HG03060 (cell line): ENCODE results near the gene DNAJC30.

ENCODE experiments used
- ATAC-seq: cut with Tn5 transposase; IDR thresholded peaks from one replicate; pipeline ENCODE4 v1.9.1; 2021; ENCODE audit warnings: low read depth, moderate number of reproducible peaks; ENCODE audit not compliant: unreplicated experiment

The DNAJC30 gene

DNA sequence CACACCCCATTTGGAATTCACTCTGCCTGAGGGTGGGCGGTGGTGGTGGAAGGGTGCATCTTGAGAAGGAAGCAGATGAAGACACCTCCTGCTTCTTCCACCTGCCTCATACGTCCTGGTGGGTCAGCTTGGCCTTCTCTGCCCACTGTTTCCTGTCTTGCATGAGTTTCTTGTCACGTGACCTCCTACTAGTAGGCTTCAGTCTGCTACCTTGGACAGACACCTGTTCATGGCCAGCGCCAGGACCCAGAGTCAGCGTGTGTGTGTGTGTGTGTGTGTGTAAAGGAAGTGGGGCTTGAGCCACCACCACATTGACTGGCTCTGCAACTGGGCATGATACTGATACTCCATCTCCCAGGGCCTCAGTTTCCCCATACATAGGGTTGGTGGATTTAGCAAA is 32.7 kb downstream of the DNAJC30 start:
- no peak for ATAC-seq

DNA sequence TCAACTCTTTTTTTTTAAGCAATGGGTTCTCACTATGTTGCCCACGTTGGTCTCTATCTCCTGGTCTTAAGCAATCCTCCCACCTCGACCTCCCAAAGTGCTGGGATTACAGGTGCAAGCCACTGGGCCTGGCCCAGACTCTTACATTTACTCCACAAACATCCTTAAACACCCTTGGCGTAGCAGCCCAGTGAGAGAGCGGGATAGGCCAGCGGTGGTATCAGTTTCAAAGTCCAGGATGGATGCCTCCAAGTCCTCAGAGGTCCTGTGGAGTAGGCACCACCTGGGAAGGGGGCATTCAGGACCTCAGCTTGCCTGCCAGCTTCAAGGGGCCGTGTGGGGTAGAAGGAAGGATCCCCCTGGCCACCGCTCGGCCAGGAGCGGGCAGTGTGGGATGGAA is 33.7 kb downstream of the DNAJC30 start:
- ATAC-seq = no peak

DNA sequence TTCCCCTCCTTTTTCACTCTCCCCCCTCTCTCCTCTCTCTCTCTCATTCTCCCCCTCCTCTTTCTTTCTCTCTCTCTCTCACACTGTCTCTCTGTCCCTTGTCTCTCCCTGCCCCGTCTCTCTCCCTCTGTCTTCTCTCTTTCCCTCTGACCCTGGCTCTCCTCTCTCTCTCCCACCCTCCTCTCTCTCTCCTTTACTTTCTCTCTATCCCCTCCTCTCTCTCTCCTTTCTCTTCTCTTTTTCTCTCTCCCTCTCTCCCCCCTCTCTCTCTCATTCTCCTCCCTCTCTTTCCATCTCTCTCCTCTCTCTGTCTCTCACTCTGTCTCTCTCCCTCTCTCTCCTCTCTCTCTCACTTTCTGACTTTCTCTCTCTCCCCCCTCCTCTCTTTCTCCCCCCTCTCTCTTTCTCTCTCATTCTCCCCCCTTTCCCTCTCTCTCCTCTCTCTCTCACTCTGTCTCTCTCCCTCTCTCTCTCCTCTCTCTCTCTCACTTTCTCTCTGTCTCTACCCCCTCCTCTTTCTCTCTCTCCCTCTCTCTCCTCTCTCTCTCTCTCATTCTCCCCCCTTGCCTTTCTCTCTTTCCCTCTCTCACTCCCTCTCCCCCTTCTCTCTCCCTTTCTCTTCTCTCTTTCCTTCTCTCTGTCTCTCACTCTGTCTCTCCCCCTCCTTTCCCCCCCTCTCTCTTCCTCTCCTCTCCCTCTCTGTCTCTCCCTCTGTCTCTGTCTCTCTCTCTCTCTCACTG is 34.5 kb downstream of the DNAJC30 start:
- ATAC-seq = no peak

DNA sequence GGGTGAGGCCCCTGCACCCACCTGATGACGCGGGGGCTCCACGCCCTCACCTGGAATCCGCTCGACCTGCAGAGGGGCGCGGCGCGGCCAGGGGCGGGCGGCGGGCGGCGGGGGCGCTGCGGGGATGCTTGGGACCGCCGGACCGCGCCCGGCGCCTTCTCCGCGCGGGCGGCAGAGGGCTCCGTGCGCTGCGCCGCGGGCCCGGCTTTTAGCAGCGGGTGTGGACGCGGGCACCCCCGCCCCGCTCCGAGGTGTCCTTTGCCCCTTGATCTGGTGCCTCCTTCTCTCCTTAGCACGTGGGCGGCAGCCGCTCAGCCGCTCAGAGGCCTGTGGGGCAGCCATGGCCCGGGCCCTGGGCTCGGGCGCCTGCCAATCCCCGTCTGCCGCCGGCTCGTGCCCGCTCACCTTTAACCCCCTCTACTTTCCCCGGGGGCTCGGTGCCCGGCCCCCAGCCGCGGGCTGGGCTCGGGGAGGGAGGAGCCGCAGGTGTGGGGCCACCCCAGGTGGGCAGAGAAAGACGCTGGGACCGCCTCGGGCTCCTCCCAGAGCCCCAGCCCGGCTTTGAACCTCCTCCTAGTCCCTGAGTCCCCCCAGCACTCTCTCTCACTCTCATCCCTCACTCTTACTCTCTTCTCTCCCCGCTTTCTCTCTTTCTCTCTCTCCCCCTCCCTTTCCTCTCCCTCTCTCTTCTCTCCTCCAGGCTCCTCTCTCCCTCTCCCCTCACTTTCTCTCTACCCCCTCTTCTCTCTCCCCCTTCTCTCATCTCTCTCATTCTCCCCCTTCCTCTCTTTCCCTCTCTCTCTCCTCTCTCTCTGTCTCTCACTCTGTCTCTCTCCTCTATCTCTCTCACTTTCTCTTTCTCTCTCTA is 35.3 kb downstream of the DNAJC30 start:
- no peak for ATAC-seq

DNA sequence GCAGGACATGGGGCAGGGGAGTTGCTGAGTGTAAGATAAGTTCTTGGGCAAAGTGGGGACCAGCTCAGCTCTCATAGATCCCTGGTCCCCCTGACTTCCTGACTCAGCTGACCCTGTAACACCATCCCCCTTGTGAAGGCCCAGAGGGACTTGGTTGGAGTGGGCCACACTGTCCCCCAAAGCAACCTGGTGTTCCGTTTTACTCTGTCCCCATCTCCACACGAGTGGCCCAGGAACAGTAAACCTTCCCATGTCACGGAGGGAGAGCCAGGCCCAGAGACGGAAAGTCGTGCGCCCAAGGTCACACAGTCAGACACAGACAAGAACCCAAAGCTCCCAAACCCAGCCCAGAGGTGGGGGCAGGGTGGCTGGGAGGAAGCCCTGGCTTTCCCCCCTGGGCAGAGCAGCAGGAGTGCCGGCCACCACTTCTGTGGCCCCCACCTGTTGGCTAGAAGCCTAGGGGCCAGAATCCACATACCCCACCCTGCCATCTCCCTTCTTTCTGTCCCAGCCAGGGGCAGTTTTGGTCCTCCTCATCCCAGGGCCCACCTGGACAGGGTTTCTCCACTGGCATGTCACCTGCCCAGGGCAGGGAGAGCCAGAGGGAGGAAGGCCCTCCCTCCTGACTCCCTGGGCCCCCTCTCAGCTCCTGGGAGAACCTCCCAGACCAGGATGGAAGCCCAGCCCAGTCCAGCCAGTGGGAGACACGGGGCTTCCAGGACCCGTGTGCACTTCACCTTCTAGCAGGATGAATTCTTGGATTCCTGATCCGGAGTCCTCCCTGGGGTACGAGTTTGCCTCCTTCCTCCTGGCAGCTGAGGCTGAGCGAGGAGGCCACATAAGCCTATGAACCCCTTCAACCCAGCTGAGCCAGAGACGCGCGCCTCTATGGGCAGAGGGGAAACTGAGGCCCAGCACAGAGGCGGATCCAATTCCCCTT is 36.2 kb downstream of the DNAJC30 start:
- no peak for ATAC-seq

DNA sequence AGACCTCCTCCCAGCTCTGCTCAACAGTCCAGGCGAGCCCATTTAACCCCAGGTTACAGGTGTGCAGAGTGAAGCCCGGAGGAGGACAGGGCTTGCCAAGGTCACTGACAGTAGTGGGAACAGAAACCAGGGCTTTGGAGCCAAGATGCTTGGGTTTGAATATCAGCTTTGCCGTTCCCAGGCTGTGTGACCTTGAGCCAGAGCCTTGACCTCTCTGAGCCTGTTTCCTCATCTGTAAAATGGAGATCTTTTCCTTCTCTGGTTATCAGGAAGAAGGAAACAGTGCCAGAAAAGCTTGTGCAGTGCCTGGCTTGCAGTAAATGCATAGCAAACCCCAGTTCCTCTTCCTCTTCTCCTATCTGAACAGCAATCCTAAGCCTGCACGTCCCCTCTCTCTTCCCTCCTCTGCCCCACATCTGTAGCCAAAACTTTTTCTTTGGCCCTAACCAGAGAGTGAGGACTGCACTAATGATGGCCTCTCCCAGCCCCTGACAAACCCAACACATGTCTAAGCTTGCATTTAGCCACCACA is 37.5 kb downstream of the DNAJC30 start:
- ATAC-seq = no peak

DNA sequence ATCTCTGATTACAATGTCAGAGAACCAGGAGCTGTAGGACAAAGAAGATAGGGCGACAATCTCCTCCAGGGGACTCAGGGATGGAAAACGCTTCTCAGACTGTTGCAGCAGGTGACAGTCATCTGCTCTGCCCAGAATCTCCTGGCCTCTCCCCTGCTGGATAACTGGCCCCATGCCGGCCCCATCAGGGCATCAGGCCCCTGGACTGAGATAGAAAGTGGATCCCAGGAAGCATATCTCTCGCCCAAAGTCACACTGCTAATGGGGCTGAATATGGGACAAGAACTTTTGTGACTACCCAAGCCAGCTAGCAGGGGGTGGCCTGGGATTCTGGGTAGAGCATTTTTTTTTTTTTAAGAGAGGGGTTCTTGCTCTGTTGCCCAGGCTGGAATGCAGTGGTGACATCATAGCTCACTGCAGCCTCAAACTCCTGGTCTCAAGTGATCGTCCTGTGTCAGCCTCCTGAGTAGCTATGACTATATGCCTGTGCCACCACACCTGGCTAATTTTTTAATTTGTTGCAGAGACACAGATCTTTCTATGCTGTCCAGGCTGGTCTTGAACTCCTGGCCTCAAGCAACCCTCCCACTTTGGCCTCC is 38.5 kb downstream of the DNAJC30 start:
- ATAC-seq = no peak

DNA sequence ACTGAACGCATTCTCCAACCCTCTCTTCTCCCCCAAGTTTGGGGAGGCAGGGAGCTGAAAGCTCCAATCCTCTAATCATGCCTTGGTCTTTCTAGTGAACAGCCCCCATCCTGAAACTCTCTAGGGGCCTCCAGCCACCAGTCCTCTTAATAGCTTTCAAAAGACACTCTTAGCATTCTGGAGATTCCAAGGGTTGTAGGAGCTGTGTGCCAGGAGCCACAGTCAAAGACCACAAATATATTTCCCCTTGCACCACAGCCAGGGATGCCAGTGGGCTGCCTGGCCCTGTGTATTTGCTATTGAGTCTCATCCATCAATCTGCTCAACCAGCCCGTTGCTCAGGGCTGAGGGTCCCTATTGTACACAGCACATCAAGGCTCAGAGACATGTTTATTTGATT is 40.4 kb downstream of the DNAJC30 start:
- no peak for ATAC-seq

DNA sequence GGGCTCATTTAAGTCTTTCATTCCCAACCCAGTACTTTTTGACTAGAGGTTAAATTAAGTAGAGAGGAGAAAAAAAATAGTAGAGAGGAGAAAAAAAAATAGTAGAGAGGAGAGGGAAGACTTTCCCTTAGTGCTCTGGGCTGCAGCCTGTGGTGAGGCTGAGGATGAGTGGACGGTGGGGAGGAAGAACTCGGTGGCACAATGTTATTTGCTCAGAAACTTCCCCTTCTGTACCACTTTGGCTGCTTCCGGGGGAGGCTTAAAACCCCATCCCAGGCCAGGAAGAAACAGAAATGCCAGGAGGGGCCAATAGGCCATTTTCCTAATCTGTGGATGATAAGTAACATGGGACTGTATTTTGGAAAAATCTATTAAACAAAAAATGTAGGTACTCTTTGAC is 44.3 kb downstream of the DNAJC30 start:
- no peak for ATAC-seq

DNA sequence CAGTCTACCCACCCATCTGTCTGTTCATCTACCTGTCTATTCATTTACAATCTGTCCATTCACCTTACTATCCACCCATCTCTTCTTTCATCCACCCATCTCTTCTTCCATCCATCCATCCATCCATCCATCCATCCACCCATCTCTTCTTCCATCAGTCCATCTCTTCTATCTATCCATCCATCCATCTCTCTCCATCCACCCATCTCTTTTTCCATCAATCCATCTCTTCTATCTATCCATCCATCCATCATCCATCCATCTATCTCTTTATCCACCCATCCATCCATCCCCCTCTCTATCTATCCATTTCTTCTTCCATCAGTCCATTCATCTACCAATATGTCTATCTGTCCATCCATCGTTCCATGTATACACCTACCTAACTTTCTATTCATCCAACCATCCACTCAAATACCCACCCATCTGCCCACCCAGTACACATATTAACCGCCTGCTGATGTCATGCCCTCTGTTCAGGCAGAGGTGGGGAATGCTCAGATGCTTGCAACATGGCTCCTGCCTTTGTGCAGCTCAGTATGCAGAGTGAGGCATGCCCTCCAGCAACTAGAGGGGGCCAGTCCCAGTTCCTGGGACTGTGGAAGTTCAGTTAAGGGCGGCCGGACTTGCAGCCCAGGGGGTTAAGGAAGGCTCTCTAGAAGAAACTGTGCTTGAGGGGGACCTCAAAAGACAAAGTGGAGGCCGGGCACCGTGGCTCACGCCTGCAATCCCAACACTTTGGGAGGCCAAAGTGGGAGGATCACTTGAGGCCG is 47.6 kb downstream of the DNAJC30 start:
- no peak for ATAC-seq

DNA sequence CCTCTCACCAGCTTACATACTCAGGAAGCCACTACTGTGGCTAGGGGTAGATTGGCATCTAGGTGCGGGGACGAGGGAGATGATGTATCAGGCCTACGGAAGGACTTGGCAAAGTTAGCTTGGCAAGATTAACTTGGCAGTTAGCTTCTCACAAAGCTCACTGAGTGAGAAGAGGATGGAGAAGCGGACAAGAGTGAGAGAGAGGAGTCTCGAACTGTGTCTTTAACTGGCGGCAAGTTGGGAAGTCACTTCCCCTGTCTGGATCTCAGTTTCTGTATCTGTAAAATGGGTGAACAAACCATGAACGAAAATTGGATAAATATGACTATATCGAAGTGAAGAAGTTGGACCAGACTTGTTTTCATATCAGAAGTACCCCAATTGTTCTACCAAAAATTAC is 49.4 kb downstream of the DNAJC30 start:
- no peak for ATAC-seq

DNA sequence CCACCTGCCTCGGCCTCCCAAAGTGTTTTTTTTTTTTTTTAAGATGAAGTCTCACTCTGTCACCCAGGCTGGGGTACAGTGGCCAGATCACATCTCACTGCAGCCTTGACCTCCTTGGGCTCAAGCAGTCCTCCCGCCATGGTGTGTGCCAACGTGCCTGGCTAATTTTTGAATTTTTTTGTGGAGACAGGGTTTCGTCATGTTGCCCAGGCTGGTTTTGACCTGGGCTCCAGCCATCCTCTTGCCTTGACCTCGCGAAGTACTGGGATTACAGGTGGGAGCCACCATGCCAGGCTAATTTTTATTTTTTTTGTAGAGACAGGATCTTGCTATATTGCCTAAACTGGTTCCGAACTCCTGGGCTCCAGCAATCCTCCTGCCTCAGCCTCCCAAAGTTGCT is 49.9 kb downstream of the DNAJC30 start:
- no peak for ATAC-seq

DNA sequence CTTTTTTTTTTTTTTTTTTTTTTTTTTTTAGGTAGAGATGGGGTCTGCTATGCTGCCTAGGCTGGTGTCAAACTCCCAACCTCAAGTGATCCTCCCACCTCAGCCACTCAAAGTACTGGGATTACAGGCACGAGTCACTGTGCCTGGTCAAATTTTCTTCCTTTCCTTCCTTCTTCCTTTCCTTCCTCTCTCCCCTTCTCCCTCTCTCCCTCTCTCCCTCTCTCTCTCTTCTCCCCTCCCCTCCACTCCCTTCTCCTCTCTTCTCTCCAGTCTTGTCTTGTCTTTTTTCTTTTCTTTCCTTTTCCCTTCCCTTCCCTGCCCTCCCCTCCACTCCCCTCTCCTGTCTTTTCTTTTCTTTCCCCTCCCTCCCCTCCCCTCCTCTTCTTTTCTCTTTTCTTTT is 51.7 kb downstream of the DNAJC30 start:
- ATAC-seq = no peak
